ENCODE data around the gene NFU1.
A peak's percentile ranks its signal among the peaks of the same experiment; 100 is the strongest.

The NFU1 gene

DNA sequence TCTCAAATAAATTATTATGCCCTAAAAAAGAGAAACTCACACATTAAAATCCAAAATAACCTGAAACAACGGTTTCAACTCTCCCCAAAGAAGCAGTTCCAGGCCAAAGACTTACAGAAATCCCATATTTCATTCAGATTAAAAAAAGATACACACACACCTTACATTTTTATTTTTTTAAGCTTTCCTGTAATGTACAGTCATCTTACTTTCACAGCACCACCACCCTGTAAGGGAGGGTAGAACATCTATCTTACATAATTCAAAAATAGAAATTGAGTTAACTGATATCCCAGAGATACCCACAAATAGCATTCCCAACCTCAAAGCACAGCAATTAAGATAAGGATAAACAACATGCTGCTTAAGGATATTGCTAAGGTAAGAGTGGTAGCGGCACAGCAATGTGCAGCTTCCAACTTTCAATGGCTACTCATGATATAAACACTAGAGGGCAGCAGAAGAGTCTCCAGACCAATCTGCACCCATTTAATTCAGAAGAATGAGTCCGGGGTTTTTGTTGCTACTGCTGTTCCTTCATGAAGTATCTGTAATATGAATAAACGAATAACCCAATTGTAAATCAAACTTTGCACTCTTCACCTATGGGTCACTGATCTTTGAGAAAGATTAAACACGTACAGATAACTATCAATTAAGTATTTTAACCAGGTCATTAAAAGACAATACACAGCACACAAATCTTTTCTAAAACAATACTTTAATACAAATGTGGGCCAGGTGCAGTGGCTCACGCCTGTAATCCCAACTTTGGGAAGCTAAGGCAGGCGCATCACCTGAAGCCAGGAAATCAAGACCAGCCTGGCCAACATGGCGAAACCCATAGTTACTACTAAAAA, 61.5 kb downstream of the NFU1 start:
- Histone ChIP-seq H3K79me2 (ENCODE audit: insufficient read depth, low read depth) (peaks cover 67% of the 10 kb centered on the region), H3K27ac (no peak overlapping the region)

DNA sequence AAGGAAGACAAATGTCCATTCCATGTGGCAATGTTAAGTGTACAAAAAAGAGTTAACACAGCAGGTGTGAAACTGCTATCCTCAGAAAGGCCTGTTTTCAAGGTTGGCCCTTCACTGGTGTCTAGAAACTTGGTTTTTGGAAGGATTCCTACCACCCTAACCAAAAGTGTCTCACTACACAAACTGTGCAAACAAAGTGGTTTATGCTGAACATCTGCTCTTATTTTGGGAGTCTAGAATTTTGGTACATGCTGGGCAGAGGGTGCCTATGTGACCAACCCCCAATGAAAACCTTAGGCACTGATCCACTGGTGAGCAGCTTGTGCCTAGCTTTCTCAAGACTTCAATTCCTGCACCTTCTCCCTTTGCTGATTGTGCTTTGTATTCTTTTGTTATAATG, 64.5 kb downstream of the NFU1 start:
- Histone ChIP-seq H3K9ac (no peak overlapping the region), H3K27ac (peak overlapping the region; percentile 50), H3K79me2 (ENCODE audit: insufficient read depth, low read depth) (peaks cover 41% of the 10 kb centered on the region), H2AFZ (ENCODE audit: low read depth) (no peak overlapping the region), H3K36me3 (ENCODE audit: insufficient read depth) (peaks cover 5% of the 10 kb centered on the region; the same call in 1 of the 2 replicates), H3K4me2 (peak overlapping the region; percentile 49), H3K27me3 (ENCODE audit: insufficient read depth, low read depth) (no peaks in the 10 kb centered on the region), H3K4me3 (IDR thresholded peaks at IDR 0.05; ENCODE audit: insufficient read depth, low read depth, low read length) (no peak overlapping the region), H4K20me1 (ENCODE audit: insufficient read depth) (no peaks in the 10 kb centered on the region), H3K4me1 (ENCODE audit: low read depth, poor library complexity, severe bottlenecking) (peaks cover 47% of the 10 kb centered on the region)
- TF ChIP-seq CTCF (conservative IDR thresholded peaks at IDR 0.05; ENCODE audit: low read depth, low read length), result no peak

More for the DNA sequence above, 61.5 kb downstream of the NFU1 start:
- Histone ChIP-seq H3K9ac (no peak overlapping the region), H3K27me3 (ENCODE audit: insufficient read depth, low read depth) (no peaks in the 10 kb centered on the region), H4K20me1 (ENCODE audit: insufficient read depth) (no peaks in the 10 kb centered on the region), H2AFZ (ENCODE audit: low read depth) (no peak overlapping the region), H3K4me3 (IDR thresholded peaks at IDR 0.05; ENCODE audit: insufficient read depth, low read depth, low read length) (no peak overlapping the region), H3K4me1 (ENCODE audit: low read depth, poor library complexity, severe bottlenecking) (peaks cover 48% of the 10 kb centered on the region), H3K4me2 (no peak overlapping the region), H3K36me3 (ENCODE audit: insufficient read depth) (no peaks in the 10 kb centered on the region)
- peak; percentile 83 for TF ChIP-seq CTCF (conservative IDR thresholded peaks at IDR 0.05; ENCODE audit: low read depth, low read length)

DNA sequence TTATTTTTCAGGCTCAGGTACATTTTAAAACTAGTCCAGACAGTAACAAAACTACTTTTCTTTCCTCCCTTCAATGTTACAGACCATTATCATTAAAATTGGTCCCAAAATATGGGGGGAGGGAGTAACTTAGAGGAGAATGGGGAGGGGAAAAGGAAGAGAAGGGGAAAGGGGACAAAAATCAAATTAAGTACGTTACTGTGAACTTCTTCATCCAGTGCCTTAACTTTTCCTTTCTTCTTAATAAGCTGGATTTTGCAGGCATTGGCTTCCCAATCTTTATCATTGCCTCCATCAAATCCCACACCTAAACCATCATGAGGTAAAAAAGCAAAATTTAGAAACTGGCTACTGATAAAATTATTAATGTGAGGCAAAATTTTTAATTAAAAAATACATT, 67.4 kb downstream of the NFU1 start:
- H3K27ac ChIP-seq, result no peak overlapping the region

DNA sequence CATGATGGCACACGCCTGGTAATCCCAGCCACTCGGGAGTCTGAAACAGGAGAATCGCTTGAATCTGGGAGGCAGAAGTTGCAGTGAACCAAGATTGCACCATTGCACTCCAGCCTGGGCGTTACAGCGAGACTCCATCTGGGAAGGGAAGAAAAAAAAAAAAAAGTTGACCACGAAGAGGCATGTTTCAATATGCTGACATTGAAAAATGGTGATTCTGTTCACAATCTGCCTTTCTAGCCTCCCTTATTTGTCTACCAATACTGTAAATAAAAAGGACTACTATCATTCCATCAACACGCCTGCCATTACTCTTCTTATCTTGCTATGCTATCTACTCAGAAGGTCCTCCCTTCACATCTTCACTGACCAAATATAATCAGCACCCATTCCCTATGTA, 68.6 kb downstream of the NFU1 start:
- Histone ChIP-seq H3K4me2 (no peak overlapping the region), H3K4me1 (ENCODE audit: low read depth, poor library complexity, severe bottlenecking) (peaks cover 17% of the 10 kb centered on the region), H3K27ac (no peak overlapping the region), H3K27me3 (ENCODE audit: insufficient read depth, low read depth) (no peaks in the 10 kb centered on the region), H3K79me2 (ENCODE audit: insufficient read depth, low read depth) (no peaks in the 10 kb centered on the region), H2AFZ (ENCODE audit: low read depth) (no peak overlapping the region), H3K4me3 (IDR thresholded peaks at IDR 0.05; ENCODE audit: insufficient read depth, low read depth, low read length) (no peak overlapping the region), H4K20me1 (ENCODE audit: insufficient read depth) (no peaks in the 10 kb centered on the region), H3K36me3 (ENCODE audit: insufficient read depth) (peaks cover 10% of the 10 kb centered on the region; the same call in 1 of the 2 replicates), H3K9ac (no peak overlapping the region)
- TF ChIP-seq CTCF (conservative IDR thresholded peaks at IDR 0.05; ENCODE audit: low read depth, low read length), result no peak

More for the DNA sequence above, 67.4 kb downstream of the NFU1 start:
- peaks cover 29% of the 10 kb centered on the region for H3K4me1 ChIP-seq (ENCODE audit: low read depth, poor library complexity, severe bottlenecking)
- H3K4me3 ChIP-seq (IDR thresholded peaks at IDR 0.05; ENCODE audit: insufficient read depth, low read depth, low read length), result no peak overlapping the region
- no peaks in the 10 kb centered on the region for H4K20me1 ChIP-seq (ENCODE audit: insufficient read depth)
- no peak overlapping the region for H3K4me2 ChIP-seq
- H3K9ac ChIP-seq, result no peak overlapping the region
- H3K27me3 ChIP-seq (ENCODE audit: insufficient read depth, low read depth), result no peaks in the 10 kb centered on the region
- no peak overlapping the region for H2AFZ ChIP-seq (ENCODE audit: low read depth)
- H3K79me2 ChIP-seq (ENCODE audit: insufficient read depth, low read depth), result peaks cover 12% of the 10 kb centered on the region; the same call in 1 of the 2 replicates
- H3K36me3 ChIP-seq (ENCODE audit: insufficient read depth), result peaks cover 10% of the 10 kb centered on the region; the same call in 1 of the 2 replicates
- TF ChIP-seq CTCF (conservative IDR thresholded peaks at IDR 0.05; ENCODE audit: low read depth, low read length), result no peak
